ENCODE data around the gene QRFPR. TPM values are rescaled to one million over a fixed set of nuclear protein-coding genes. Genes with fewer than 3 reads are reported as not detected.
"Not testable (repeated sequence)": the region's sequence is repeated elsewhere in the genome, so short reads cannot be mapped to it uniquely, and the experiment has no call there.

Gene QRFPR
- total RNA-seq, 2 experiments from 2014 or later = not detected

- H3K4me3 Mint-ChIP-seq = no peak overlapping the region
- ChIA-PET POLR2A (no interaction called here), CTCF (no interaction called here)
- H3K27ac Mint-ChIP-seq = no peak overlapping the region
- H3K36me3 Mint-ChIP-seq = no peaks in the 10 kb centered on the region
- H3K9me3 Mint-ChIP-seq = no peaks in the 10 kb centered on the region
- H3K4me1 Mint-ChIP-seq (ENCODE audit: low read depth) = no peaks in the 10 kb centered on the region
- no peak for DNase-seq
- peaks cover 10% of the 10 kb centered on the region for H3K27me3 Mint-ChIP-seq
- intact Hi-C loops (cut with micrococcal nuclease) = no loop called here
These were observed 44.1 kb downstream of the QRFPR start for GRCh38 chr4:121336706-121337105.

GRCh38 chr4:121330180-121330665 is 50.6 kb downstream of the QRFPR start:
- no peaks in the 10 kb centered on the region for H3K9me3 Mint-ChIP-seq
- POLR2A ChIA-PET = no interaction called here
- CTCF ChIA-PET = interaction anchor here (1.3 kb wide), 1 partner anchor 41 kb away, joined by 5 read pairs; no protein-coding TSS in a partner anchor
- no peaks in the 10 kb centered on the region for H3K4me1 Mint-ChIP-seq (ENCODE audit: low read depth)
- intact Hi-C loops (cut with micrococcal nuclease) = no loop called here
- H3K36me3 Mint-ChIP-seq = no peaks in the 10 kb centered on the region
- no peak for DNase-seq
- H3K27me3 Mint-ChIP-seq = peaks cover 22% of the 10 kb centered on the region
- H3K4me3 Mint-ChIP-seq = no peak overlapping the region
- H3K27ac Mint-ChIP-seq = no peak overlapping the region

GRCh38 chr4:121326597-121326996 is 54.2 kb downstream of the QRFPR start:
- Mint-ChIP-seq H3K27ac (no peak overlapping the region), H3K27me3 (peaks cover 13% of the 10 kb centered on the region), H3K36me3 (no peaks in the 10 kb centered on the region), H3K4me1 (ENCODE audit: low read depth) (no peaks in the 10 kb centered on the region), H3K4me3 (no peak overlapping the region), H3K9me3 (no peaks in the 10 kb centered on the region)
- intact Hi-C loops (cut with micrococcal nuclease) = no loop called here
- CTCF ChIA-PET = no interaction called here
- POLR2A ChIA-PET = no interaction called here
- DNase-seq = no peak

- POLR2A ChIA-PET = no interaction called here
- Mint-ChIP-seq H3K36me3 (no peaks in the 10 kb centered on the region), H3K4me3 (no peak overlapping the region), H3K27ac (no peak overlapping the region), H3K9me3 (no peaks in the 10 kb centered on the region), H3K4me1 (ENCODE audit: low read depth) (no peaks in the 10 kb centered on the region), H3K27me3 (peaks cover 18% of the 10 kb centered on the region)
- intact Hi-C loops (cut with micrococcal nuclease) = no loop called here
- CTCF ChIA-PET = no interaction called here
- DNase-seq = no peak
These were observed 56.5 kb downstream of the QRFPR start for GRCh38 chr4:121324331-121324730.

GRCh38 chr4:121321466-121321865 is 59.4 kb downstream of the QRFPR start:
- peaks cover 13% of the 10 kb centered on the region for H3K27me3 Mint-ChIP-seq
- POLR2A ChIA-PET = no interaction called here
- H3K27ac Mint-ChIP-seq = no peak overlapping the region
- intact Hi-C loops (cut with micrococcal nuclease) = no loop called here
- H3K36me3 Mint-ChIP-seq = no peaks in the 10 kb centered on the region
- DNase-seq = no peak
- CTCF ChIA-PET = no interaction called here
- H3K4me1 Mint-ChIP-seq (ENCODE audit: low read depth) = no peaks in the 10 kb centered on the region
- H3K9me3 Mint-ChIP-seq = peaks cover 3% of the 10 kb centered on the region
- no peak overlapping the region for H3K4me3 Mint-ChIP-seq

- ChIA-PET POLR2A (no interaction called here), CTCF (no interaction called here)
- intact Hi-C loops (cut with micrococcal nuclease) = no loop called here
- Mint-ChIP-seq H3K27me3 (peaks cover 14% of the 10 kb centered on the region), H3K4me3 (no peak overlapping the region), H3K27ac (no peak overlapping the region), H3K36me3 (no peaks in the 10 kb centered on the region), H3K4me1 (ENCODE audit: low read depth) (no peaks in the 10 kb centered on the region), H3K9me3 (peaks cover 3% of the 10 kb centered on the region)
- no peak for DNase-seq
These were observed 64.7 kb downstream of the QRFPR start for GRCh38 chr4:121316091-121316490.

- H3K4me3 Mint-ChIP-seq; H3K4me1 Mint-ChIP-seq (ENCODE audit: low read depth); DNase-seq; H3K27ac Mint-ChIP-seq; POLR2A ChIA-PET; H3K9me3 Mint-ChIP-seq; H3K36me3 Mint-ChIP-seq; intact Hi-C loops (cut with micrococcal nuclease); CTCF ChIA-PET; H3K27me3 Mint-ChIP-seq: not testable (repeated sequence)
These were observed 67.4 kb downstream of the QRFPR start for GRCh38 chr4:121313430-121313829.

- no peak for DNase-seq
- H3K27me3 Mint-ChIP-seq = peaks cover 1% of the 10 kb centered on the region
- ChIA-PET CTCF (interaction anchor here (0.9 to 2.5 kb wide), 10 partner anchors 30 to 199 kb away, joined by 3 to 119 read pairs (median 8); no protein-coding TSS in a partner anchor), POLR2A (no interaction called here)
- H3K4me1 Mint-ChIP-seq (ENCODE audit: low read depth) = peaks cover 18% of the 10 kb centered on the region
- H3K9me3 Mint-ChIP-seq = no peaks in the 10 kb centered on the region
- intact Hi-C loops (cut with micrococcal nuclease) = loop anchor here (5.0 kb wide), 3 partner anchors 212 to 1237 kb away; no protein-coding TSS in a partner anchor
- H3K27ac Mint-ChIP-seq = no peak overlapping the region
- H3K36me3 Mint-ChIP-seq = no peaks in the 10 kb centered on the region
- H3K4me3 Mint-ChIP-seq = no peak overlapping the region
These were observed 72.0 kb downstream of the QRFPR start for GRCh38 chr4:121308828-121309227.

- Mint-ChIP-seq H3K4me1 (ENCODE audit: low read depth) (peaks cover 18% of the 10 kb centered on the region), H3K36me3 (no peaks in the 10 kb centered on the region), H3K27ac (no peak overlapping the region), H3K4me3 (no peak overlapping the region), H3K27me3 (no peaks in the 10 kb centered on the region), H3K9me3 (no peaks in the 10 kb centered on the region)
- CTCF ChIA-PET = interaction anchor here (0.7 to 2.5 kb wide), 35 partner anchors 9 to 1215 kb away, joined by 3 to 119 read pairs (median 6); no protein-coding TSS in a partner anchor
- POLR2A ChIA-PET = interaction anchor here (1.1 to 1.2 kb wide), 2 partner anchors 29 to 64 kb away, joined by 3 to 4 read pairs; no protein-coding TSS in a partner anchor
- intact Hi-C loops (cut with micrococcal nuclease) = loop anchor here (5.0 kb wide), 3 partner anchors 211 to 1236 kb away; no protein-coding TSS in a partner anchor
- no peak for DNase-seq
These were observed 72.5 kb downstream of the QRFPR start for GRCh38 chr4:121308328-121308663.

- ChIA-PET POLR2A (interaction anchor here (0.9 to 1.2 kb wide), 3 partner anchors 29 to 115 kb away, joined by 3 to 5 read pairs (median 4); no protein-coding TSS in a partner anchor), CTCF (interaction anchor here (0.7 to 2.5 kb wide), 52 partner anchors 9 to 1214 kb away, joined by 3 to 119 read pairs (median 4); no protein-coding TSS in a partner anchor)
- Mint-ChIP-seq H3K4me1 (ENCODE audit: low read depth) (peaks cover 18% of the 10 kb centered on the region), H3K36me3 (no peaks in the 10 kb centered on the region), H3K27me3 (no peaks in the 10 kb centered on the region), H3K9me3 (no peaks in the 10 kb centered on the region), H3K4me3 (peak overlapping the region; percentile 7), H3K27ac (peak overlapping the region; percentile 75)
- DNase-seq = peak; percentile 58
- intact Hi-C loops (cut with micrococcal nuclease) = loop anchor here (1.0 to 5.0 kb wide), 7 partner anchors 29 to 1235 kb away; no protein-coding TSS in a partner anchor
These were observed 73.1 kb downstream of the QRFPR start for GRCh38 chr4:121307445-121308327.

- Mint-ChIP-seq H3K4me3 (no peak overlapping the region), H3K27ac (no peak overlapping the region), H3K36me3 (no peaks in the 10 kb centered on the region), H3K9me3 (no peaks in the 10 kb centered on the region), H3K27me3 (no peaks in the 10 kb centered on the region), H3K4me1 (ENCODE audit: low read depth) (peaks cover 18% of the 10 kb centered on the region)
- CTCF ChIA-PET = interaction anchor here (0.7 to 2.5 kb wide), 37 partner anchors 8 to 1157 kb away, joined by 3 to 119 read pairs (median 5); no protein-coding TSS in a partner anchor
- POLR2A ChIA-PET = interaction anchor here (0.9 kb wide), 1 partner anchor 115 kb away, joined by 5 read pairs; no protein-coding TSS in a partner anchor
- DNase-seq = no peak
- intact Hi-C loops (cut with micrococcal nuclease) = loop anchor here (1.0 to 5.0 kb wide), 7 partner anchors 28 to 1235 kb away; no protein-coding TSS in a partner anchor
These were observed 73.9 kb downstream of the QRFPR start for GRCh38 chr4:121306931-121307330.

- Mint-ChIP-seq H3K4me1 (ENCODE audit: low read depth) (peaks cover 18% of the 10 kb centered on the region), H3K27me3 (no peaks in the 10 kb centered on the region), H3K27ac (no peak overlapping the region), H3K9me3 (no peaks in the 10 kb centered on the region), H3K4me3 (no peak overlapping the region), H3K36me3 (no peaks in the 10 kb centered on the region)
- CTCF ChIA-PET = interaction anchor here (3.7 kb wide), 1 partner anchor 112 kb away, joined by 28 read pairs; no protein-coding TSS in a partner anchor
- POLR2A ChIA-PET = no interaction called here
- intact Hi-C loops (cut with micrococcal nuclease) = loop anchor here (5.0 kb wide), 3 partner anchors 208 to 1233 kb away; no protein-coding TSS in a partner anchor
- no peak for DNase-seq
These were observed 75.9 kb downstream of the QRFPR start for GRCh38 chr4:121304893-121305292.
